ENCODE results near the gene CPT1A. TPM values are rescaled to one million over a fixed set of nuclear protein-coding genes. Genes with fewer than 3 reads are reported as not detected.

The CPT1A gene
- polyA plus RNA-seq, 1 donor = 43.0 TPM

DNA sequence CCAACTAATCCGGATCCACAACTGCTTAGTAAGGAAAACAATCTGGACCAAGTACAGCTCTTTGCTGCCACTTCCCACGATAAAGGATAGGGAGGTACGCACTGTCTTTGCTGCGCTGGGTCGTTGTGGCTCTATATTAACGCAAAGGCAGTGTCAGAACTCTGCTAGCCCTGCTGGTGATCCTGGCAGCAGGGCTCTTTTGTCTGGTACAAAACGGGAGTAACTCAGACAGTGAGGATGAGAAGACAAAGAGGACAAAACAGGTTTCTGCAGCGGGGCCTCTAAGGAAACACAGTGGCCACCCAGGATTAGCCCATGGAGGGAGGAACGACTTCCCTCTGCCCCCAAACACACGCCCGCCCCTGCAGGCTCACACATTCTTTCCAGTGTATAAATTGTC lies 131.3 kb downstream of the CPT1A start:
- no peak for DNase-seq

DNA sequence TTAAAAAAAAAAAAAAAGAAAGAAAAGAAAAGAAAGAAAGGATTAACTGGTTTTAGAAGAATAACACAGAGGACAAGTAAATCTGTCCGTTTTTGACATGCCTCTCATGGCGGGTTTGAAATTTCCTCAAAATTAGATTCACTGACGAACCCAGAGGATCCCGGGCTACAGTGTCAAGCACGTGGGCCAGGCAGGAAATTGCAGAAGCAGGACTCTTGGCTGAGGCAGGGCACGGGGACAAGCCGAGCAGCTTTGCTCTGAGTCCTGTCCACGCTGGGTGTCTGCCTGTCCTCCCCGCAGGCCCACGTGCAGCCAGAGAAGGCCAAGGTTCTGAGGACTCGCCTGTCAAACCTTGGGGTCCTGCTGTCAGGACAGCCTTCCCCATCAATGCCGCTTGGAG lies 132.7 kb downstream of the CPT1A start:
- DNase-seq = no peak

DNA sequence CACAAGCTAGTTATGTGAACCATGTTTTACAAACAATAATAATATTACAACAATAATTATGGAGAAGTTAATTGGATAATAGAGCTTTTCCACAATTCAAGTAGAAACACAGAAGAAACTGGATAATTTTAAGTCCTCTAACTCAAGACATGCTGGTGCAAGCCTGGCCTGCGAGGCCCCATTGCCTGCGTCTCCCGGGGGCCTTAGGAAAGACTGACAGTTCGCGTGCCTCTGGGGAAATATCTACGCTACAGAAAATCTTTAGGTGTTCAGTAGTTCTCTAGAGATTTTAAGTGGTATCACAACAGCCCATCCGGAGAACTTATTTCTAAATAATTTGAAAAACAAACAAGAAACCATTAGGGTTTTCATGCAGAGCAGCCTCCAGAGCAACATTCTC lies 134.2 kb downstream of the CPT1A start:
- DNase-seq = no peak

DNA sequence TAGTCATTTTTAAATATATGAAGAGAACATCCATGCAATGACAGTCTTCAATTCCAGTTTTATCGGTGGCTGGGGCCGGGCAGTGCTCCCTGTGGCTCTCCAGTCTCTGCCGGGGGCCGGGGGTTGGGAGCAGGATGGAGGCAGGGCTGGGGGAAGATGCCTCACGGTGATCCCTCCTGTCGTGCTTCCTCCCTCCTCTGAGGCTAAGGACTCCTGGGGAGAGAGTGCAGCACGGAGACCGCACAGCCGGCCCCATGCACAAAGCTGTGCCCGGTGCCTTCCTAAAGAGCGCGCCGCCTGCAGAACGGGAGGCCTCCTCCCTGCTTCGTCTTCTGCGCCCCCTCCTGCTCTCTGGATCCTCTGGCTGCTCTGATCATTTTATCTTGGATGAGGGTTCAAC lies 136.8 kb downstream of the CPT1A start:
- no peak for DNase-seq

Other genes with a start within 250 kb of the CPT1A start
- 0.23 TPM for gene GAL, start 157.4 kb downstream of the CPT1A start, polyA plus RNA-seq (ENCODE audit: insufficient read length)
- gene TESMIN, start 90.4 kb downstream of the CPT1A start, polyA plus RNA-seq (ENCODE audit: insufficient read length) = 19.3 TPM
- 61.2 TPM for gene MRPL21, start 61.9 kb upstream of the CPT1A start, polyA plus RNA-seq (ENCODE audit: insufficient read length)
- 20.6 TPM for gene IGHMBP2, start 62.0 kb upstream of the CPT1A start, polyA plus RNA-seq (ENCODE audit: insufficient read length)
- gene MRGPRD, start 139.1 kb upstream of the CPT1A start, polyA plus RNA-seq (ENCODE audit: insufficient read length) = not detected
- gene MRGPRF, start 171.3 kb upstream of the CPT1A start, polyA plus RNA-seq (ENCODE audit: insufficient read length) = 18.9 TPM
- gene TPCN2, start 207.0 kb upstream of the CPT1A start, polyA plus RNA-seq (ENCODE audit: insufficient read length) = 17.3 TPM

All from left kidney (tissue), 2 donors.